Endothelial cell of umbilical vein (primary cell): Measurements from ENCODE around the gene MICAL3. TPM values are rescaled to one million over a fixed set of nuclear protein-coding genes. Genes with fewer than 3 reads are reported as not detected.

Source experiments
- BruUV-seq: library from RNA; stranded (reverse); fragments of 400-500 nt; replicated peaks from 2 replicates; lab custom pipeline; 2021; lab: Mats Ljungman, UMichigan
- CTCF ChIA-PET: fragments of 300-600, 350-600 bp; sonication (Branson Sonifier 250); formaldehyde crosslinking; loops from one replicate; lab custom pipeline; 2021; ENCODE audit warnings: antibody characterized with exemption, inconsistent platforms; lab: Charles Lee
- POLR2A ChIA-PET: fragments of 300-600, 350-600 bp; sonication (Branson Sonifier 250); formaldehyde crosslinking; loops from one replicate; lab custom pipeline; 2021; ENCODE audit warnings: antibody characterized with exemption, inconsistent platforms; lab: Charles Lee
- DNase-seq: peaks from one replicate; pipeline ENCODE4 v3.0.0-alpha.2; 2011; ENCODE audit warnings: low read depth, low spot score
- FAIRE-seq: peaks from 2 replicates; lab custom pipeline; 2011; peaks lifted over from hg19 to GRCh38; lab: Jason Lieb, UNC
- H2AFZ ChIP-seq: 2 replicates; pipeline ENCODE4 v1.6.0; 2012; ENCODE audit warnings: low read depth, low read length, control low read depth, inconsistent platforms
- H3K27ac ChIP-seq: 2 replicates; pipeline ENCODE4 v1.5.1; 2011; ENCODE audit warnings: low read depth, mild to moderate bottlenecking, control low read depth, low read length, moderate library complexity; ENCODE audit not compliant: insufficient read depth
- H3K27me3 ChIP-seq, 2 experiments: 2 replicates each; pipeline versions ENCODE4 v1.6.0 to v1.6.1; 2011; ENCODE audit warnings: low read length in 2 of 2, mixed read lengths in 1 of 2; ENCODE audit not compliant: control insufficient read depth in 2 of 2, insufficient read depth in 2 of 2
- H3K36me3 ChIP-seq, 2 experiments: 2 replicates in 1 of 2; 3 replicates in 1 of 2; pipeline ENCODE4 v1.5.1; 2011; ENCODE audit warnings: low read length in 2 of 2, mild to moderate bottlenecking in 1 of 2, moderate library complexity in 1 of 2; ENCODE audit not compliant: control insufficient read depth in 2 of 2, insufficient read depth in 2 of 2; ENCODE audit errors: extremely low read depth in 1 of 2
- H3K4me1 ChIP-seq: 3 replicates; pipeline ENCODE4 v1.5.1; 2011; ENCODE audit warnings: mild to moderate bottlenecking, low read length; ENCODE audit not compliant: control insufficient read depth, insufficient read depth; ENCODE audit errors: extremely low read depth
- H3K4me2 ChIP-seq: 2 replicates; pipeline ENCODE4 v1.6.1; 2011; ENCODE audit warnings: low read length, control low read depth, mixed read lengths; ENCODE audit not compliant: insufficient read depth
- H3K4me3 ChIP-seq, 3 experiments: fragments of 200-600 bp in 1 of 3; sonication (generic), shearing (Covaris generic) in 1 of 3; replicated peaks in 1 of 3; 2 replicates each; pipeline ENCODE4 v1.5.1; 2011 to 2016; ENCODE audit warnings: control low read depth in 3 of 3, low read length in 3 of 3, mild to moderate bottlenecking in 2 of 3, inconsistent platforms in 1 of 3, low read depth in 1 of 3, moderate library complexity in 1 of 3; ENCODE audit not compliant: insufficient read depth in 1 of 3
- H3K79me2 ChIP-seq: 2 replicates; pipeline ENCODE4 v1.6.0; 2012; ENCODE audit warnings: low read length, inconsistent platforms; ENCODE audit not compliant: control insufficient read depth, insufficient read depth
- H3K9ac ChIP-seq: replicated peaks from 2 replicates; pipeline ENCODE3; 2011; ENCODE audit warnings: low read length, control low read depth; ENCODE audit not compliant: insufficient read depth; ENCODE audit errors: extremely low read depth
- H3K9me1 ChIP-seq: replicated peaks from 3 replicates; pipeline ENCODE4 v1.6.0; 2011; ENCODE audit warnings: mild to moderate bottlenecking, low read length; ENCODE audit not compliant: control insufficient read depth, insufficient read depth; ENCODE audit errors: extremely low read depth
- H3K9me3 ChIP-seq: replicated peaks from 2 replicates; pipeline ENCODE4 v1.5.1; 2012; ENCODE audit warnings: low read length, inconsistent platforms; ENCODE audit not compliant: control insufficient read depth, insufficient read depth
- H4K20me1 ChIP-seq: replicated peaks from 2 replicates; pipeline ENCODE3; 2011; ENCODE audit warnings: mild to moderate bottlenecking, low read length; ENCODE audit not compliant: control insufficient read depth, insufficient read depth; ENCODE audit errors: extremely low read depth
- EZH2 ChIP-seq: IDR thresholded peaks from 2 replicates; pipeline ENCODE4 v1.6.1; 2012; ENCODE audit warnings: borderline replicate concordance, low read depth, mild to moderate bottlenecking, moderate library complexity, low read length, inconsistent platforms; ENCODE audit not compliant: severe bottlenecking
- FOS ChIP-seq: IDR thresholded peaks from 2 replicates; pipeline ENCODE4 v1.6.1; 2011; ENCODE audit warnings: mild to moderate bottlenecking, low read length, moderate library complexity, borderline replicate concordance; ENCODE audit not compliant: insufficient read depth
- GATA2 ChIP-seq: IDR thresholded peaks from 2 replicates; pipeline ENCODE4 v1.7.0; 2011; ENCODE audit warnings: low read depth, mild to moderate bottlenecking, moderate library complexity, mixed read lengths, low read length; ENCODE audit not compliant: insufficient read length, insufficient read depth
- JUN ChIP-seq: IDR thresholded peaks from 2 replicates; pipeline ENCODE4 v1.6.1; 2011; ENCODE audit warnings: borderline replicate concordance, low read depth; ENCODE audit not compliant: insufficient read length, insufficient read depth
- MAX ChIP-seq: IDR thresholded peaks from 2 replicates; pipeline ENCODE4 v1.6.1; 2011; ENCODE audit not compliant: insufficient read depth, insufficient read length
- MYC ChIP-seq: IDR thresholded peaks from one replicate; pipeline ENCODE4 v1.6.1; 2011; ENCODE audit warnings: mild to moderate bottlenecking, low read depth, low read length
- POLR2A ChIP-seq: IDR thresholded peaks from 2 replicates; pipeline ENCODE4 v1.6.1; 2012; ENCODE audit warnings: low read depth, mild to moderate bottlenecking, control low read depth, low read length
- POLR2AphosphoS5 ChIP-seq: IDR thresholded peaks from 2 replicates; pipeline ENCODE4 v1.6.1; 2012; ENCODE audit warnings: low read depth, mild to moderate bottlenecking, control low read depth, low read length, moderate library complexity; ENCODE audit not compliant: insufficient read depth
- dilution Hi-C: fragments of 300-500 bp; cut with MboI; formaldehyde crosslinking; loops from one replicate; pipeline ENCODE4 v1.15.0; 2019; ENCODE audit warnings: low sequenced_read_pairs; ENCODE audit not compliant: extremely low pct_ligation_motif_present
- intact Hi-C: fragments of 100-400 bp; cut with micrococcal nuclease; formaldehyde crosslinking; loops from one replicate; pipeline ENCODE4 v1.10.0; 2022
- polyA plus RNA-seq, 4 experiments: library from polyadenylated mRNA; depleted of rRNA in 3 of 4; stranded (reverse) in 3 of 4; unstranded in 1 of 4; fragments of >200 nt; gene quantifications; 2 replicates each; pipeline versions ENCODE4 v1.2.1 to v1.2.3, GENCODE V29; 2011 to 2012; ENCODE audit warnings: missing spikeins in 1 of 4
- total RNA-seq: library from RNA; stranded (reverse); gene quantifications from 2 replicates; pipeline ENCODE4 v1.2.3, GENCODE V29; 2021
- TF ChIP-seq, protein P1 (sequence below), 2 donors: IDR thresholded peaks; 1 replicate in 1 of 2; 2 replicates in 1 of 2; pipeline ENCODE4 v1.5.1; 2011; ENCODE audit warnings: low read length in 2 of 2, mild to moderate bottlenecking in 2 of 2, moderate library complexity in 2 of 2, control low read depth in 1 of 2, inconsistent platforms in 1 of 2, low read depth in 1 of 2; ENCODE audit not compliant: insufficient read depth in 1 of 2; ENCODE audit errors: extremely low read depth in 1 of 2

Gene MICAL3
- total and polyA plus RNA-seq, 2 donors (not counting 3 experiments of a cell fraction or from before 2014, with no cell fraction given) = 14.5 to 63.7 TPM

DNA sequence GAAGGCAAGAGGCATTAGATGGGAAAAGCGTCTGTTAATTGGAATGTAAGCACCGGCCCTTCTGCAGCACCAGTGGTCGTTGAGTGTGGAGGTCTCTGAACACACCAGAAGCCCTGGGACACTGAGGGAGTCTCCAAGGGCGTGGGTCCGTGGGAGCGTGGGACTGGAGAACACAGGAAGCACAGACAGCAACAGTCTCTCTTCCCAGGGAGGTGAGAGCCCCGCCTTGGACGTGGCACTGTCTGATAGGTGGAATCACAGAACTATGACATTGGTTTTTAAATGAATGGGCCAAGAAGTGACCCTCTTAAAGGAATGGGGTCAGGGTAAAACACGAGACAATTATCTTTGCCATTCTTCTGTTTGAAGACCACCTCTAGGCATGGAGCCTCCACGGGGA, 221.9 kb downstream of the MICAL3 start:
- Histone ChIP-seq H3K79me2 (no peaks in the 10 kb centered on the region), H3K27ac (no peak overlapping the region), H2AFZ (no peak overlapping the region), H3K4me2 (no peak overlapping the region), H4K20me1 (no peaks in the 10 kb centered on the region), H3K36me3 (peaks cover 6 to 7% of the 10 kb centered on the region in 2 experiments), H3K9me1 (no peaks in the 10 kb centered on the region), H3K9me3 (no peaks in the 10 kb centered on the region), H3K9ac (no peak overlapping the region), H3K27me3 (no peaks in the 10 kb centered on the region), H3K4me3 (no peak overlapping the region), H3K4me1 (no peaks in the 10 kb centered on the region)
- DNase-seq (no peak), FAIRE-seq (no peak)
- ChIA-PET POLR2A (no interaction called here), CTCF (interaction anchor here (1.4 to 4.8 kb wide), 3 partner anchors 60 to 274 kb away, joined by 4 to 13 read pairs (median 7); no protein-coding TSS in a partner anchor)
- TF ChIP-seq MYC (no peak), GATA2 (no peak), JUN (no peak), MAX (no peak), FOS (no peak), EZH2 (no peak), POLR2AphosphoS5 (no peak), POLR2A (no peak)
- TF ChIP-seq, protein P1, sequence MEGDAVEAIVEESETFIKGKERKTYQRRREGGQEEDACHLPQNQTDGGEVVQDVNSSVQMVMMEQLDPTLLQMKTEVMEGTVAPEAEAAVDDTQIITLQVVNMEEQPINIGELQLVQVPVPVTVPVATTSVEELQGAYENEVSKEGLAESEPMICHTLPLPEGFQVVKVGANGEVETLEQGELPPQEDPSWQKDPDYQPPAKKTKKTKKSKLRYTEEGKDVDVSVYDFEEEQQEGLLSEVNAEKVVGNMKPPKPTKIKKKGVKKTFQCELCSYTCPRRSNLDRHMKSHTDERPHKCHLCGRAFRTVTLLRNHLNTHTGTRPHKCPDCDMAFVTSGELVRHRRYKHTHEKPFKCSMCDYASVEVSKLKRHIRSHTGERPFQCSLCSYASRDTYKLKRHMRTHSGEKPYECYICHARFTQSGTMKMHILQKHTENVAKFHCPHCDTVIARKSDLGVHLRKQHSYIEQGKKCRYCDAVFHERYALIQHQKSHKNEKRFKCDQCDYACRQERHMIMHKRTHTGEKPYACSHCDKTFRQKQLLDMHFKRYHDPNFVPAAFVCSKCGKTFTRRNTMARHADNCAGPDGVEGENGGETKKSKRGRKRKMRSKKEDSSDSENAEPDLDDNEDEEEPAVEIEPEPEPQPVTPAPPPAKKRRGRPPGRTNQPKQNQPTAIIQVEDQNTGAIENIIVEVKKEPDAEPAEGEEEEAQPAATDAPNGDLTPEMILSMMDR (IDR thresholded peaks at IDR 0.05; ENCODE audit: extremely low read depth in 1 of 2, insufficient read depth in 1 of 2, low read depth in 1 of 2, low read length in 2 of 2) = no peak
- dilution Hi-C loops = no loop called here
- BruUV-seq = no TSS peak
- intact Hi-C loops = no loop called here
